ENCODE measurements around the gene CXCL8.
"Not testable (repeated sequence)": the region's sequence is repeated elsewhere in the genome, so short reads cannot be mapped to it uniquely, and the experiment has no call there.

CXCL8 gene

DNA sequence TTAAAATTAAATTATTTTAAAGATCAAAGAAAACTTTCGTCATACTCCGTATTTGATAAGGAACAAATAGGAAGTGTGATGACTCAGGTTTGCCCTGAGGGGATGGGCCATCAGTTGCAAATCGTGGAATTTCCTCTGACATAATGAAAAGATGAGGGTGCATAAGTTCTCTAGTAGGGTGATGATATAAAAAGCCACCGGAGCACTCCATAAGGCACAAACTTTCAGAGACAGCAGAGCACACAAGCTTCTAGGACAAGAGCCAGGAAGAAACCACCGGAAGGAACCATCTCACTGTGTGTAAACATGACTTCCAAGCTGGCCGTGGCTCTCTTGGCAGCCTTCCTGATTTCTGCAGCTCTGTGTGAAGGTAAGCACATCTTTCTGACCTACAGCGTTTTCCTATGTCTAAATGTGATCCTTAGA lies at the start of gene CXCL8:
TSS of gene CXCL8 (plus strand) at position 217 of the 426 bp plus-strand sequence. CDS start at position 307, 90 bp downstream.
- H3K4me3 ChIP-seq (ENCODE audit: low read depth, low read length): no peak within 1 kb of the TSS
- DNase-seq (ENCODE audit: low read depth): peak; percentile 75

DNA sequence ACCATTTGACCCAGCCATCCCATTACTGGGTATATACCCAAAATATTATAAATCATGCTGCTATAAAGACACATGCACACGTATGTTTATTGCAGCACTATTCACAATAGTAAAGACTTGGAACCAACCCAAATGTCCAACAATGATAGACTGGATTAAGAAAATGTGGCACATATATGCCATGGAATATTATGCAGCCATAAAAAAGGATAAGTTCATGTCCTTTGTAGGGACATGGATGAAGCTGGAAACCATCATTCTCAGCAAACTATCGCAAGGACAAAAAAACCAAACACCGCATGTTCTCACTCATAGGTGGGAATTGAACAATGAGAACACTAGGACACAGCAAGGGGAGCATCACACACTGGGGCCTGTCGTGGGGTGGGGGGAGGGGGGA lies 49.2 kb upstream of the CXCL8 start:
- H3K4me3 ChIP-seq (ENCODE audit: low read depth, low read length); DNase-seq (ENCODE audit: low read depth): not testable (repeated sequence)

DNA sequence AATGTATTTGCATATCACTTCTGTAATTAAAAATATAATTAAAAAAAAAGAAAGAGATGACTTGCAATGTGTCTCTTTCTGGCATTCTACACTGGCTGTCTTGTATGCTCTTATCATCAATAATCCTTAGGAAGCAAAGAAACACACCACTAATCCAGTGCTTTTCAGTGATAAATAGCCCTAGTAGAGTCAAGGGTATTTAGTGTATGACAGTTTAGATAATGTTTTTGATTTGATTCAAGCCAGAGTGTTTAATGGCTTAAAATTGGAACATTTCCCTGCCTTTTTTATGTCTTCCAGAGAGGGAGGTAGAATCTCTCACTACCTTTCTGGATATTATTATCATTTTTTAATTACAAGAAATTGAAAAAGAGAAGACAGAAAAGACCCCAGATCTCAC lies 48.6 kb upstream of the CXCL8 start:
- no peak for DNase-seq (ENCODE audit: low read depth)
- H3K4me3 ChIP-seq (ENCODE audit: low read depth, low read length): no peak overlapping the region

DNA sequence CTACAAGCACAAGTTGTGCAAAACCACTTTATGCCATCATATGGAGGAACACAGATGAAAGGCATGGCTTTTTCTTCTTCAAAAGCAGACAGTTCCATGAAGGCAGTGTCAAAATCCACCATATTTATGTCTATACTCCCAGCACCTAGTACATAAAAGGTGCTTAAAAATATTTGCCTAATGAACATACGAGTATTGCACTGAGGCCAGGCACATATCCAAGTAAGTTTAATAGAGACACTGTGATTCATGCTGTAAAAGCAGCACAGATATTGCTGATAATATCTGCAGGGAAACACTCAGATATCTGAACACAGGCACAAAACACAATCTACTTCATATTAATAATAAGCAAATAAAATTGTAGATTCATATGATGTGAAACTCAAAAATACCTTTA lies 48.1 kb upstream of the CXCL8 start:
- DNase-seq (ENCODE audit: low read depth): no peak
- no peak overlapping the region for H3K4me3 ChIP-seq (ENCODE audit: low read depth, low read length)

DNA sequence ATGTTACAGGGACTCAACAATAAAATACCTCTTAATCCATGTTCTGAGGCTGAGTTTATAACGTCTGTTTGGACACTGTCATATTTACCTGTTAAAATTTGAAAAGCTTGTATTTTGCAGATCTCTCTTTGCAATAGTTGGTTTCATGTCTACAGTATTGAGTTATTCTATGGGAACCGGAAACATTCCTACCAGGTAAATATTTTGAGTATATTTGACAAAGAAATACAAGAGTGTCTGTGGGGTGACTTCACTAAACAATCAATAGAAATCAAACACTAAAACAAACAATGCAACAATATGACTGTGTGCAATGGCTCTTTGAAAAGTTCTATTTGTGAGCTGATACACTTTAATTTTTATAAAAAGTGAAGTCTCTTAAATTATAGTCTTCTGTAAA lies 47.7 kb upstream of the CXCL8 start:
- DNase-seq (ENCODE audit: low read depth): no peak
- H3K4me3 ChIP-seq (ENCODE audit: low read depth, low read length): no peak overlapping the region

DNA sequence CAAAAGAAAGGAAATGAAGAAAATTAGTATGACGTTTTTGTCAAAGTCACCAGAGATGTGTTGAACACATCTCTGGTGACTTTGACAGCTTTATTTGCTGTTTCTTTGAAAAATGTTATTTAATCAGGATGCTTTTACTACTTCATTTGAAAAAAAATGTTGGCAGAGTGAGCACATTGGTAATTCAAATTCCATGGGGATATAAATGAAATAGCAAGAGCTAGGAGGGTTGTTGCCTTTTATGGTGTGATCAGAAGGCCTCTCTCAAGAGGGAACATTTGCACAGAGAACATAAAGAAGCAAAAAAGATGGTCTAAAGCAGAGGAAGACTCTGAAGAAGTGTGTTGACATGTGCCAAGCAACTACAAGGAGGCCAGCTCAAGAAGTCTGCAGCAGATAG lies 46.6 kb upstream of the CXCL8 start:
- DNase-seq (ENCODE audit: low read depth): peak; percentile 34
- H3K4me3 ChIP-seq (ENCODE audit: low read depth, low read length): no peak overlapping the region

DNA sequence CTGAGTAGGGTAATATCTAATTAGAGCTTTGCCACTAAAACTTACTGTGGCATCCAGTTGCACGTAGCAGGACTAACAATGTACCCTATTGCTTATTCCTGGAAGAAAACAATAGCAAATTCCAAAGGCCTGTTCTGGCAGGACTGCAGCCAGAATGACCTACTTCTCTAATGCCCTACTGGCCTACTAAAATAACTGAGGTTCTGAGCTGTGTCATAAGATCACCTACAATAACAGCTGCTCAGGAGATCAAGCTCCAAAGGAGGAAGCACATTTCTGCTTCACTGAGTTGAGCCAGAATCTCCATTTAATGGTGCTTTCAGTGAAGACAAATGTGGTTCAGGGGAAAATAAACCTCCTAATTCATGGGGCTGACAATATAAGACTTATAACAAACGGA lies 42.2 kb upstream of the CXCL8 start:
- H3K4me3 ChIP-seq (ENCODE audit: low read depth, low read length): no peak overlapping the region
- DNase-seq (ENCODE audit: low read depth): peak; percentile 74

DNA sequence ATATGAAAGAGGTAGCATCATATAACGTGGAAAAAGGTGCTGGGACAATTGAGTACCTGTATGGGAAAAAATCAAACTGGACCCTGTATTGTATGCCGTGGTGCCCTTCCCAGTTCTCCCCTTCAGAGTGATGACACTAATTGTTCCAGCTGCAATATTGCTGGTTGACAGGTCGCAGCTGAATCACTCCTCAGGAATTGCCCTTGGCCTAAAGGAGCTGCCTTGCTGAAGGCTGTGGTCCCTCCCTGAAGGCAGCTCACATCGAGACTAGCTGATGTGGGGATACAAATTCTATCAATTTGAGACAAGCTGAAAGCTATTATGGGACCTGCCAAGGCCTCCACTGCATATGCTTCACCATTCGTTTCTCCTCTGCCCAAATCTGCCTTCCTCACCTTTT lies 39.3 kb upstream of the CXCL8 start:
- no peak overlapping the region for H3K4me3 ChIP-seq (ENCODE audit: low read depth, low read length)
- DNase-seq (ENCODE audit: low read depth): no peak

DNA sequence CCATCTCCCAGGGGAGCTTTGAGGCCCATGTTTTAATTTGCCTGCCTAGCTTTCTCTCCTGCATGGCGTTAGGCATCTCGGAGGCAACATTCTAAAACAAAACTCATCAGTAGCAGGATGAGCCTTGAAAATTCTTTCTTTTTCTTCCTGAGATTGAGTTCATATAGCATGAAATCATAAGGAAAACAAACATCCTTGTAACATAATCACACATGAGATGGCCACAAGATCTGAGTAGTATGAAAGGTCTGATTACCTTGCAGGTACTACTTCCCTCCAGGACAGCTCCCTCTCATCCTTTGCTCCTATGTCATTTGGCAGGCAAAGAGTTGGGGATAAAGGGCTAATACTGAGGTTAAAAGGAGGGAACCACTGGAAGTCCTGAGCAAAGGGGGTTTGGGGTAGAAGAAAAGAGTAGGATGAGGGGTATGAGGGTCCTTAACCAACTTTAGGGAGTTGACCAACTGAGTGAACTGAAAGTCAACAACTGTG lies 37.5 kb upstream of the CXCL8 start:
- DNase-seq (ENCODE audit: low read depth): no peak
- H3K4me3 ChIP-seq (ENCODE audit: low read depth, low read length): no peak overlapping the region

DNA sequence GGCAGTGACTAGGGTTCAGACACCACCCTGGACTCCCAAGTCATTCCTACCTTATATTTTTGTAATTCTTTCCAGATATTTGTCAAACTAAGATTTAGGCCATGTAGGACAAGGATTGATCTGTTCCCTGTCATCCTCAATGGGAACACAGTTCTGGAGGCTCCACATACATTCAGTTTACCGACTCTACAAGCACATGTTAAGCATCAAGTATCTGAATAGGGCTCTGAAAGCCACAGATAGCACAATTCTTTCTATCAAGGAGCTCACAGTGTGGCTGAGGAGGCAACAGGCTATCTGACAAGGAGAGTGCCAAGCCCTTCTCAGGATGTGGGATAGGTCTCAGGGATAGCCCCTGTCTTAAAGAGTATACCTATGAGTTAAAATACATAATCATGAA lies 37.0 kb upstream of the CXCL8 start:
- DNase-seq (ENCODE audit: low read depth): no peak
- no peak overlapping the region for H3K4me3 ChIP-seq (ENCODE audit: low read depth, low read length)

DNA sequence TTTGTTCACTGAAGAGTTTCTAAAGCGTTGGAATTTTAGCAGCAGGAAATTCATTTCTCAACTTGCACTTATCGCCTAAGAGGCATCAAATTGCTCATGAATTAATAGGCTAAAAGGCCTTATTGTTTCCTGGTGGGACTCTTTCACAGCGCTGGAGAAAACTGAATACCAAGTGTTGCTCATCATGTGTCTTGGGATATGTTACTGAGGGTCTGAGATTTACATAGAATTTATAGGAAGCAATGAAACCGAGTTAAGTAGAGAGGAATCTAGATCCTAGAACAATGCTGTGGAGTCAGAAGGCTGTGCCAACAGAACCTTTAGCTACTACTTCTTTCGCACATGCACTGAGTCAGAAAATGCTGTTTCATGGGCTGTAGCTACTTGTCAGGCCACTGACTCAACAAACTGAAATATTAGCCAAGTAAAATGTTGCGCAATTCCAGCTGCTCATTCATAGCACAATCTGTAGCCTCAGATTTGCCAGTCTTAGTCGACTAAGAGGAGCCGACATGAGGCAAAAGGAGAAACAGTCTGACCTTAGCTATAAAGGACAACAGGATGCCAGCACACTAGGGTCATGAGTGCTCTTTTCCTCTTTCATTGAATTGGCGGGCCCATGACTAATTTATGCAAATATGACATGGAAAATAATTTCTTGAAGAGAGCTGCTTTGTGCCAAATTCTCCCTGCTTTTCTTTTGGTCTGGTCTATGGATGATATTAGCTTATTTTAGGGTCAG lies 35.9 kb upstream of the CXCL8 start:
- peak; percentile 100 for DNase-seq (ENCODE audit: low read depth)
- H3K4me3 ChIP-seq (ENCODE audit: low read depth, low read length): no peak overlapping the region

DNA sequence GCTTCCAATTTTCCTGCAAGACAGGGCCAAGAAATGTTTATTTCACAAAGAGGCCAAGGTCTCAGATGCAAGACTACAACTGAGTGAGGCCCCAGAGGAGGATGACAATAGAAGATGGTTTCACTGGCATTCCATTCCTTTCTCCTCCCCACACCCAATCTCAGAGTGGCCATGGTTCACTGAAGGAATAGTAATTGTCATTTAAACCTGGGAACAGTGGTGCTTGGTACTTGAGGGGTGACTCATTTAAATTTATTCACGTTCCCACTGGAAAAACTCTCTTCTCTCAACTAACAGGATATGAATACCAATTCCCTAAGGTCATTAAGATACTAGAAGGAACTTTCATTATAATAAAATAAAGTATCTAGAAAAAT lies 35.3 kb upstream of the CXCL8 start:
- H3K4me3 ChIP-seq (ENCODE audit: low read depth, low read length): no peak overlapping the region
- peak; percentile 74 for DNase-seq (ENCODE audit: low read depth)

DNA sequence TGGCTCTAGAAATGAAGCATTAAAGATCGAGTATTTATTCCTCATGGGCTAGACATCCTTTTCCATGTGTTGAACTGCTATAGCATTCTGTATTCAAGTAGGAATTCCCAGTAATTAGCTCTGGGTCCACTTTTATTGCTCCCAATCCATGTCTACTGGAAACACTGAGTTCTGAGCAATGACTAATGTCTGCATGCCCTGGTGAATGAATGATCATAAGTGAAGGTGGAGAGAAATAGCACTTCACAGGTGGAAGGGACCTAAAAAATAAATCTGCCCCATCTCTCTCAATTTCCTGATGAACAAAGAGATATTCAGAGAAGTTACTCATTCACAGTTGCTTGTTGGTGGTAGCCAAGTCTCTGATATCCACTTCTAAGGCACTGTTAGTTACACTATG lies 34.6 kb upstream of the CXCL8 start:
- DNase-seq (ENCODE audit: low read depth): no peak

DNA sequence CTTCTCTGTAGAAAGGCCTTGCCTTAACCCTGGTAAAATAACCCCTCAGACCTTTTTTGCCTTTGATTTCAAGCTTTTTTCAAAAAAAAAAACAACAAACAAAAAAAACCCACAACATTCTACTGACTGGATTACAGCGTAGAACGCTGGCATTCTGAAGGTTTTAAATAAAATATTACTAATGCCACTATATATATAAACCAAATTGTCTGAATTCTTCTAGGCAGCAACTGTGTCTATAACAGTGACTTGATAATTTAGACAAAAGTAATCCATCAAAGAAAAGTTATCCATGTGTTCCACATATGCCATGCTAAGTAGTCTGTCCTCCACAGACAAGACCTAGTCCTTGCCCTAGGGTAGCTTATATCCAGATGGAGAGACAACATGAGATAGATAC lies 33.6 kb upstream of the CXCL8 start:
- no peak overlapping the region for H3K4me3 ChIP-seq (ENCODE audit: low read depth, low read length)
- no peak for DNase-seq (ENCODE audit: low read depth)

More for the DNA sequence above, 34.6 kb upstream of the CXCL8 start:
- no peak overlapping the region for H3K4me3 ChIP-seq (ENCODE audit: low read depth, low read length)

DNA sequence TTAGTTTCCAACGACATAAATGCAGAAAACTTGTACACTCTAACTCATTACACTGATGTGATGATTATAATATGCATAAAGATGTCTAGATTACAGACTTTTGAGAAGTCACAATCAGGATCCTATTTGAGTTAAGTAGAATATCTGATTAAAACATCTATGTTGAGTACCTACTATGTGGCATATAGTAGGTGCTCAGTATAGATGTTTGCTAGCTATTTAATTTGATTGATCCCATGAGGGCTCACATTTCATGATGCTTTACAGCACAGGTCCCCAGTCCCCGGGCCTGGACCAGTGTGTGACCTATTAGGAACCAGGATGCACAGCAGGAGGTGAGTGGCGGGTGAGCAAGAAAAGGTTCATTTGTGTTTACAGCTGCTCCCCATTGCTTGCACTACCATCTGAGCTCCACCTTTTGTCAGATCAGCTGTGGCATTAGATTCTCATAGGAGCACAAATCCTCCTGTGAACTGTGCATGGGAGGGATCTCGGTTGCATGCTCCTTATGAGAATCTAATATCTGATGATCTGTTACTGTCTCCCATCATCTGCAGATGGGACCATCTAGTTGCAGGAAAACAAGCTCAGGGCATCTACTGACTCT lies 33.0 kb upstream of the CXCL8 start:
- no peak overlapping the region for H3K4me3 ChIP-seq (ENCODE audit: low read depth, low read length)
- DNase-seq (ENCODE audit: low read depth): no peak

DNA sequence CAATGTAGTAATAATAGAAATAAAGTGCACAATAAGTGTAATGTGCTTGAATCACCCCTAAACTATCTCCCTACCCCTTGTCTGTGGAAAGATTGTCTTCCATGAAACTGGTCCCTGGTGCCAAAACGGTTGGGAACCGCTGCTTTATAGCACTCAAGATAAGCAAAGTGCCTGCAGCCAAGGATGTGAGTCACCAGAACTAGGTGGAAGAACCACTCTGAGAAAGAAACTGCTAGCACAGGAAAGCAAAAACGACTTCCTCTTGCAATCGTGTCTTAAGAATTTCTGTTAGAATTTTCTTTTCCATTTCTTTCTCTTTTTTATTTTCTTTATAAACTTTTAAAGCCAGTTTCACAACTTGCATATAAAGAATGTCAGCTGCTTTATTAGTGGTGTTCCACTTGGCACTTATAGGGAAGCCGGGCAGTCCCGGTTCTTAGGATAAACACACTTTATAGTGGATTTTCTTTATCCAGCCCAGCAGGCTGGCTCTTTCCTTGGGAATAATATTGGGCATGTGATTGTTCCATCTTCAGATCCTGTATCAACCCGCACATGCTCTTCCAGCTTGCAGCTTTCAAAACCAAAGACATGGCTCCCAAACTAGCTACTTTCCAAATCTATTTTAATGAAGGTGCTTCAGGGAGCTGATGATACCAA lies 32.3 kb upstream of the CXCL8 start:
- peak; percentile 85 for DNase-seq (ENCODE audit: low read depth)
- H3K4me3 ChIP-seq (ENCODE audit: low read depth, low read length): no peak overlapping the region

DNA sequence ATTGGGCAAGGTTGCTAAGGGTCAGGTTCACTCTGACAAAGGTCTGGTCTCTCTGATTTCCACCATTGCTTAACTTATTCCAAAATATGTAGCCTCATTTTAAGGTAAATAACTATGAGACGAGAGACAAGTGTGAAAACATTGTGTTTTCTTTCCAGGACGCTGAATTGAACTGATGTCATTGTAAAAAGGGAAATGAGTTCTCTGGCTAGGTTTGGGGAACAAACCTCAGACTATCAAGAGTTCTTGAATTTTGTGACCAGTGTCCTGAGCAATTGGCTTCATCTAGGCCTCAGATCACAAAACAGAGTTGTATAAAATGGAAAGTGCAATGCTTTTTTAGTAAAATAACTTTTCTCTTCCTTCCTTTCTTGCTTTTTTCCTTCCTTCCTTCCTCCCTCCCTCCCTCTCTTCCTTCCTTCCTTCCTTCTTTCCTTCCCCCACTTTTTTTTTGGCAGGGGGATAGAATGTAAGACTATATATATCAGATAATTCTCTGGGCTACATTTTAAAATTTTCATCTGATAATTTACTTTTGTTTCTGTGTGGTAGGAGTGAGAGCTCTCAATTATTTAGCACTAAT lies 30.8 kb upstream of the CXCL8 start:
- H3K4me3 ChIP-seq (ENCODE audit: low read depth, low read length): no peak overlapping the region
- no peak for DNase-seq (ENCODE audit: low read depth)

DNA sequence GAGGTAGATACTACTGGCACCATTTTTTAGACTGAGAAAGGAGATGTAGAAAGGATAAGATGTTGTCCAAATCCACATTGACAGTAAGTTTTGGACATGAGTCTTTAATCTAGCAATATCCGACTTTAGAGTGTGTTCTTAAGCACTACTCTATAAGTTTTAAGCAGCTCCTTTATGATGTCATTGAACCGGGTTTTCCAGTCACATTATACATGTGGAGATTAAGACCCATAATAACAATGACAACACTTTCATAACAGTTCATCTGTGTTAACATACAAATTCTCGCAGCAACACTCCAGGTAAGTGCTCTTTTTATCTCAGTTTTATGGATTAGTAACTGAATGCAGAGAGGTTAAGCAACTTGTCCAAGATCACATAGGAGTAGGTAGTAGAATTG lies 30.3 kb upstream of the CXCL8 start:
- no peak for DNase-seq (ENCODE audit: low read depth)
- H3K4me3 ChIP-seq (ENCODE audit: low read depth, low read length): no peak overlapping the region

DNA sequence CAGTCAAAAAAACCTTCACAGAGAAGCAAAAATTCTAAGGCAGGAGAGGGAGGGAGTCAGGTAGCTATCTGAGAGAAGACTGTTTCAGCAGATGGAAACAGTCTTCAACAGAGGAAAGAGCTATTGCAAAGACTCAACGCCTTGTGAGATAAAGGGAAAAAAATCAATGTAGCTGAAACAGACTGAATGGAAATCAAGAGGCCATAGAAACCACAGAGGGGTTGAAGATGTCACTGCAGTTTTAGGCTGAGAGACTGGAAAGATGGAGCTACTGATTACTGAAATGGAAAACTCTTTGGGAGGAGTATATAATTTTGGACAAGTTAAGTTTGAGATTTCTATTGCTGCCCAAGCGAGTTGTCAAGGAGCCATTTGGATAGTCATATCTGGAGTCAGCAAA lies 28.4 kb upstream of the CXCL8 start:
- no peak for DNase-seq (ENCODE audit: low read depth)
- H3K4me3 ChIP-seq (ENCODE audit: low read depth, low read length): no peak overlapping the region

DNA sequence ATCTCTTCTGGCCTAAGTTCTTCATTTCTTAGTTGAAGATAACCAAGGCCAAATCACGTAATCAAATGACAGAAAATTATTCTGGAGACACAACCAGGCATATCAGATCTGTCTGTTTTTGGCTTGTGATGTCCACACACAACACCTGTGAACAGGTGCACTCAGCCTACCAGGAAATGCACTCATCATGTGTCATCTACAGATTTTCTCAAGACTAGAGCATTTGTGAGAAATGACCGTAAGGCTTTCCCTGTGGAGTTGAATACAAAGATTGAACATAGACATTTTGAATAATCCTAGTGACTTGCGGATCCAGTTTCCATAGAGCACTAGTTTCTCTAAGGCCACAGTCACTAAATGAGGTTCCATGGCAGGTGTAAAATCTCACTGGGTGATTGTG lies 26.7 kb upstream of the CXCL8 start:
- H3K4me3 ChIP-seq (ENCODE audit: low read depth, low read length): no peak overlapping the region
- DNase-seq (ENCODE audit: low read depth): no peak

Measured in skeletal muscle cell (primary cell).